BLaER1 (cell line): ENCODE measurements around the gene INTS1.

Experiments
- H3K27ac ChIP-seq: shearing (Covaris generic); formaldehyde crosslinking; 2 replicates; pipeline ENCODE4 v1.8.1; 2022
- H3K27me3 ChIP-seq: shearing (Covaris generic); formaldehyde crosslinking; 2 replicates; pipeline ENCODE4 v1.8.1; 2022
- H3K36me3 ChIP-seq: shearing (Covaris generic); formaldehyde crosslinking; 2 replicates; pipeline ENCODE4 v1.8.1; 2022
- H3K4me1 ChIP-seq: shearing (Covaris generic); formaldehyde crosslinking; 2 replicates; pipeline ENCODE4 v1.8.1; 2022
- H3K4me2 ChIP-seq: shearing (Covaris generic); formaldehyde crosslinking; 2 replicates; pipeline ENCODE4 v1.8.1; 2022
- H3K4me3 ChIP-seq: shearing (Covaris generic); formaldehyde crosslinking; 2 replicates; pipeline ENCODE4 v1.8.1; 2022
- H3K9ac ChIP-seq: shearing (Covaris generic); formaldehyde crosslinking; 2 replicates; pipeline ENCODE4 v1.8.1; 2022
- H3K9me3 ChIP-seq: shearing (Covaris generic); formaldehyde crosslinking; 2 replicates; pipeline ENCODE4 v1.8.1; 2022
- H4K20me1 ChIP-seq: shearing (Covaris generic); formaldehyde crosslinking; 2 replicates; pipeline ENCODE4 v1.8.1; 2022
- Cebpa-rat ChIP-seq: shearing (Covaris generic); IDR thresholded peaks from 2 replicates; pipeline ENCODE4 v1.8.1; 2022

Gene INTS1

GRCh38 chr7:1483536-1484505 lies 20.4 kb downstream of the INTS1 start:
- Histone ChIP-seq H3K9ac (no peak overlapping the region), H3K4me3 (no peak overlapping the region), H3K27ac (no peak overlapping the region), H3K4me1 (no peaks in the 10 kb centered on the region), H3K9me3 (no peaks in the 10 kb centered on the region), H3K27me3 (no peaks in the 10 kb centered on the region), H3K36me3 (peaks cover 99% of the 10 kb centered on the region), H4K20me1 (peaks cover 93% of the 10 kb centered on the region), H3K4me2 (no peak overlapping the region)
- TF ChIP-seq Cebpa-rat, result no peak

GRCh38 chr7:1483079-1483478 lies 21.1 kb downstream of the INTS1 start:
- H3K9me3 ChIP-seq, result no peaks in the 10 kb centered on the region
- no peak overlapping the region for H3K27ac ChIP-seq
- H3K36me3 ChIP-seq, result peaks cover 99% of the 10 kb centered on the region
- no peak overlapping the region for H3K9ac ChIP-seq
- H3K4me2 ChIP-seq, result no peak overlapping the region
- no peak for TF ChIP-seq Cebpa-rat
- H4K20me1 ChIP-seq, result peaks cover 93% of the 10 kb centered on the region
- no peak overlapping the region for H3K4me3 ChIP-seq
- H3K27me3 ChIP-seq, result no peaks in the 10 kb centered on the region
- no peaks in the 10 kb centered on the region for H3K4me1 ChIP-seq

DNA sequence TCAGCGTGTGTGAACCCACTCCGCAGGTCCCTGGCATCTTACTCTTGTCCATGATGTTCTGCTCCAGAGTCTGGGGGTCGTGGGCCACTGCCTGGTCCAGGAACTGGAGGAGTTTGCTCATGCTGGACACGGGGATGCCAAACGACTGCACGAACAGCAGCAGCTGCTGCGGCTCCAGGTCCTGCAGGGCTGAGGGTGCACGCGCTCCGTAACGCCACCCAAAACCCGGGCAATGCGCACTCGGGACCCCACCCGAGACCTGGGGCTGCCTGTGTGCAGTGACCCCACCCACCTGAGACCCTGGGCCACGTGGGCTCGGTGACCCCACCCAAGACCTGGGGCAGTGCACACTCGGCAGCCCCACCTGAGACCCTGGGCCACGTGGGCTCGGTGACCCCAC lies 22.9 kb downstream of the INTS1 start:
- Histone ChIP-seq H3K4me3 (no peak overlapping the region), H3K27me3 (no peaks in the 10 kb centered on the region), H3K4me1 (no peaks in the 10 kb centered on the region), H3K36me3 (peaks cover 99% of the 10 kb centered on the region), H3K27ac (no peak overlapping the region), H3K9me3 (no peaks in the 10 kb centered on the region), H3K9ac (no peak overlapping the region), H3K4me2 (no peak overlapping the region), H4K20me1 (peaks cover 95% of the 10 kb centered on the region)
- TF ChIP-seq Cebpa-rat, result no peak

- Histone ChIP-seq H3K27me3 (no peaks in the 10 kb centered on the region), H3K9ac (no peak overlapping the region), H3K36me3 (peaks cover 99% of the 10 kb centered on the region), H3K27ac (no peak overlapping the region), H3K4me3 (no peak overlapping the region), H3K4me1 (no peaks in the 10 kb centered on the region), H4K20me1 (peaks cover 95% of the 10 kb centered on the region), H3K4me2 (no peak overlapping the region), H3K9me3 (no peaks in the 10 kb centered on the region)
- TF ChIP-seq Cebpa-rat, result no peak
These were observed 23.5 kb downstream of the INTS1 start for GRCh38 chr7:1480670-1481069.

- Histone ChIP-seq H3K27me3 (no peaks in the 10 kb centered on the region), H3K9me3 (no peaks in the 10 kb centered on the region), H3K4me1 (no peaks in the 10 kb centered on the region; the same call in 1 of the 2 replicates), H3K27ac (no peak overlapping the region), H3K9ac (no peak overlapping the region), H3K36me3 (peaks cover 100% of the 10 kb centered on the region), H3K4me3 (no peak overlapping the region), H3K4me2 (no peak overlapping the region), H4K20me1 (peaks cover 99% of the 10 kb centered on the region)
- no peak for TF ChIP-seq Cebpa-rat
These were observed 24.9 kb downstream of the INTS1 start for GRCh38 chr7:1479287-1479686.

DNA sequence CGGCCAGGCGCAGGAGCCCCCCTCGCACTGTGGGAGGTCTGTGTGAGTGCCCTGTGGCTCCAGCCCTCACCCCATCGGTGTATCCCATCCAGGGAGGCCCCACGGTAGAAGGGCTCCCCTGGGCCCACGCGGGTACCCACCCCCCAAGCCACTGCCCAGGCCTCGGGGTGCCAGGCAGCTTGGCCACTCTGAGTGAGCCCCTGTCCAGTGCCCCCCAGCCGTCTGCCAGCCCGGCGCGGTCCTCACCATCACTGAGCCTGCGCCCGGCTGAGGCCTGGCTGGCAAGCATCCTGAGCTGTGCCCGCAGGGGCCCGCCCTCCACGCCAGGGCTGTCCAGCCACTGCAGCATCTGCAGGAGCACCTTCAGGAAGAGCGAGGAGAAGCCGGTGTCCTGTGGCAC lies 25.7 kb downstream of the INTS1 start:
- Histone ChIP-seq H3K9ac (no peak overlapping the region), H3K4me1 (no peaks in the 10 kb centered on the region; the same call in 1 of the 2 replicates), H3K27me3 (no peaks in the 10 kb centered on the region), H3K4me2 (no peak overlapping the region), H3K27ac (no peak overlapping the region), H3K36me3 (peaks cover 100% of the 10 kb centered on the region), H3K4me3 (no peak overlapping the region), H4K20me1 (peaks cover 99% of the 10 kb centered on the region), H3K9me3 (no peaks in the 10 kb centered on the region)
- no peak for TF ChIP-seq Cebpa-rat

- no peaks in the 10 kb centered on the region; the same call in 1 of the 2 replicates for H3K4me1 ChIP-seq
- no peaks in the 10 kb centered on the region for H3K9me3 ChIP-seq
- no peak overlapping the region for H3K4me2 ChIP-seq
- peaks cover 100% of the 10 kb centered on the region for H3K36me3 ChIP-seq
- no peaks in the 10 kb centered on the region for H3K27me3 ChIP-seq
- no peak overlapping the region for H3K27ac ChIP-seq
- H3K4me3 ChIP-seq, result no peak overlapping the region
- peaks cover 91% of the 10 kb centered on the region for H4K20me1 ChIP-seq
- no peak for TF ChIP-seq Cebpa-rat
- no peak overlapping the region for H3K9ac ChIP-seq
These were observed 27.3 kb downstream of the INTS1 start for GRCh38 chr7:1476859-1477258.

GRCh38 chr7:1475991-1476390 lies 28.2 kb downstream of the INTS1 start:
- H3K4me1 ChIP-seq, result no peaks in the 10 kb centered on the region; the same call in 1 of the 2 replicates
- no peak overlapping the region for H3K4me2 ChIP-seq
- H4K20me1 ChIP-seq, result peaks cover 91% of the 10 kb centered on the region
- H3K9me3 ChIP-seq, result no peaks in the 10 kb centered on the region
- peaks cover 100% of the 10 kb centered on the region for H3K36me3 ChIP-seq
- H3K27ac ChIP-seq, result no peak overlapping the region
- no peak overlapping the region for H3K4me3 ChIP-seq
- H3K9ac ChIP-seq, result no peak overlapping the region
- H3K27me3 ChIP-seq, result no peaks in the 10 kb centered on the region
- TF ChIP-seq Cebpa-rat, result no peak

- Histone ChIP-seq H3K9ac (no peak overlapping the region), H3K27ac (no peak overlapping the region), H3K4me3 (no peak overlapping the region), H3K9me3 (no peaks in the 10 kb centered on the region), H3K36me3 (peaks cover 100% of the 10 kb centered on the region), H3K27me3 (no peaks in the 10 kb centered on the region), H3K4me1 (no peaks in the 10 kb centered on the region; the same call in 1 of the 2 replicates), H4K20me1 (peaks cover 92% of the 10 kb centered on the region), H3K4me2 (no peak overlapping the region)
- no peak for TF ChIP-seq Cebpa-rat
These were observed 28.8 kb downstream of the INTS1 start for GRCh38 chr7:1475393-1475792.

GRCh38 chr7:1474736-1475135 lies 29.5 kb downstream of the INTS1 start:
- Histone ChIP-seq H3K4me1 (no peaks in the 10 kb centered on the region; the same call in 1 of the 2 replicates), H3K36me3 (peaks cover 100% of the 10 kb centered on the region), H3K4me3 (no peak overlapping the region), H3K9me3 (no peaks in the 10 kb centered on the region), H4K20me1 (peaks cover 92% of the 10 kb centered on the region), H3K27me3 (no peaks in the 10 kb centered on the region), H3K27ac (no peak overlapping the region), H3K9ac (no peak overlapping the region), H3K4me2 (no peak overlapping the region)
- TF ChIP-seq Cebpa-rat, result no peak
